ENCODE data around the gene PAFAH1B2. TPM values are rescaled to one million over a fixed set of nuclear protein-coding genes. Genes with fewer than 3 reads are reported as not detected.

PAFAH1B2 gene
- total and polyA plus RNA-seq, 2 of the 8 experiments (the other 6 are each of a cell fraction or from before 2014, with no cell fraction given): 38.2 to 161 TPM

DNA sequence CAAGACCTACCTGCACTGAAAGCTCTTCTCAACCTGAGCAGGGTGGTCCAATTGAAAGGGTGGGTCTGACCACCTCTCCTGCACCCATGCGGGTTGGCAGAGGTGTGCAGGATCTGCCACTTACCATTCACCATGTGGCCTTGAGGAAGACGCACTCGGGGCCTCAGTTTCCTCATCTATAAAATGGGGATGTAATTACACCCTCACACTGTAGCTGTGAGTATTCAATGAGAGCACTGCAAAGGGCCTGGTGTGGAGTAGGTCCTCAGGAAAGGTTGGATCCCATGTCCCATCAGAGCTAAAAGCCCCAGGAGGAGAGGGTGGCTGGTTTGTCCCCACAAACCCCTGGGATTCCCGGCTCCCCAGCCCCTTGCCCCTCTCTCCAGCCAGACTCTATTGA lies 54.5 kb downstream of the PAFAH1B2 start:
- Histone ChIP-seq H2AK5ac (ENCODE audit: low read depth, low read length) (peak overlapping the region; percentile 47), H3K79me1 (ENCODE audit: low read depth, low read length) (no peaks in the 10 kb centered on the region; the same call in 1 of the 2 replicates), H2BK120ac (replicated peaks; ENCODE audit: low read depth, low read length) (no peak overlapping the region), H3K79me2 (ENCODE audit: control insufficient read depth in 1 of 2, insufficient read depth in 2 of 2, low read length in 2 of 2) (peaks cover 0 to 14% of the 10 kb centered on the region in 2 experiments; a peak in 1 of 4 replicates), H4K91ac (replicated peaks; ENCODE audit: insufficient read length, low read length) (peak overlapping the region; percentile 31), H3K23ac (ENCODE audit: insufficient read length) (no peak overlapping the region), H3K14ac (ENCODE audit: insufficient read length) (no peak overlapping the region), H3K4me1 (replicated peaks in 1 of 4; ENCODE audit: control insufficient read depth in 3 of 4, insufficient read depth in 4 of 4, low read length in 3 of 4) (peaks cover 7 to 32% (median 28%) of the 10 kb centered on the region in 4 experiments), H4K20me1 (replicated peaks in 1 of 2; ENCODE audit: control insufficient read depth in 1 of 2, insufficient read depth in 2 of 2, low read length in 2 of 2) (peaks cover 2% of the 10 kb centered on the region in 2 experiments), H3K9me3 (ENCODE audit: insufficient read depth in 2 of 2, low read depth in 1 of 2, low read length in 1 of 2) (no peaks in the 10 kb centered on the region), H2AFZ (ENCODE audit: low read length) (no peak overlapping the region), H3K27ac (ENCODE audit: low read depth, low read length) (peak overlapping the region; percentile 24; the same call in 1 of the 2 replicates), H2BK5ac (ENCODE audit: low read depth, low read length) (peak overlapping the region; percentile 6), H3K18ac (ENCODE audit: extremely low read depth, low read length) (peak overlapping the region; percentile 60), H3K23me2 (ENCODE audit: low read depth, low read length) (peaks cover 6% of the 10 kb centered on the region; the same call in 1 of the 2 replicates), H3K36me3 (ENCODE audit: control insufficient read depth in 2 of 4, insufficient read depth in 4 of 4, low read length in 3 of 4) (peaks cover 0 to 1% (median under 1%) of the 10 kb centered on the region in 4 experiments; a peak in 2 of 8 replicates), H2BK20ac (ENCODE audit: low read length) (no peak overlapping the region), H4K5ac (ENCODE audit: insufficient read length, low read depth, low read length) (no peak overlapping the region), H4K8ac (ENCODE audit: extremely low read depth, insufficient read depth, low read length) (no peak overlapping the region), H3K4me2 (ENCODE audit: insufficient read depth in 1 of 2, low read depth in 2 of 2, low read length in 2 of 2) (peak overlapping the region; percentile 67 to 81), H2BK15ac (ENCODE audit: low read length) (peak overlapping the region; percentile 84; the same call in 1 of the 2 replicates), H3K4me3 (ENCODE audit: extremely low read depth in 1 of 4, insufficient read depth in 2 of 4, low read depth in 3 of 4, low read length in 4 of 4) (peak overlapping the region; percentile 37 to 58 (median 47); a peak in 6 of 8 replicates), H2BK12ac (ENCODE audit: low read depth, low read length) (peak overlapping the region; percentile 99), H3K9ac (replicated peaks in 1 of 4; ENCODE audit: extremely low read depth in 1 of 4, low read depth in 3 of 4, low read length in 3 of 4) (peak overlapping the region; percentile 38 to 73 (median 46); a peak in 6 of 7 replicates), H3K27me3 (replicated peaks in 1 of 4; ENCODE audit: control insufficient read depth in 3 of 4, extremely low read depth in 1 of 4, insufficient read depth in 3 of 4, low read length in 3 of 4) (no peaks in the 10 kb centered on the region; a peak in 1 of 7 replicates), H3K4ac (replicated peaks; ENCODE audit: insufficient read length, low read depth, low read length) (no peak overlapping the region), H3K56ac (replicated peaks; ENCODE audit: insufficient read length, low read depth, low read length) (no peak overlapping the region)
- DNase-seq (ENCODE audit: low read depth in 1 of 2, low spot score in 2 of 2) (no peak), FAIRE-seq (no peak)
- CTCF ChIA-PET (ENCODE audit: partially characterized antibody): interaction anchor here (1.1 to 18.7 kb wide), 3 partner anchors 16 to 53 kb away, joined by 3 to 449 read pairs (median 249); partner anchors contain the start of genes PCSK7, RNF214 and SIDT2
- WGBS, 2 experiments (ENCODE audit: extremely low coverage in 1 of 2, insufficient coverage in 1 of 2, insufficient read length in 1 of 2, insufficient replicate concordance in 2 of 2, low coverage in 1 of 2, low lambda C conversion rate in 2 of 2, missing lambda C conversion rate in 1 of 2): 68% methylated on average over 4 of the region's 4 CpGs; no CpG with 5 or more reads in 1 of the 2 experiments
- POLR2A ChIA-PET (ENCODE audit: partially characterized antibody): interaction anchor here (0.7 to 10.3 kb wide), 10 partner anchors 14 to 60 kb away, joined by 3 to 153 read pairs (median 4); partner anchors contain the start of genes PAFAH1B2, RNF214 and SIDT2
- no peak for TF ChIP-seq SRF (IDR thresholded peaks at IDR 0.05; ENCODE audit: low read depth, low read length)
- peak; percentile 37 for TF ChIP-seq SIRT6 (IDR thresholded peaks at IDR 0.05; ENCODE audit: low read length)
- TF ChIP-seq TEAD4 (IDR thresholded peaks at IDR 0.05; ENCODE audit: low read depth, low read length): no peak
- TF ChIP-seq, protein P1, sequence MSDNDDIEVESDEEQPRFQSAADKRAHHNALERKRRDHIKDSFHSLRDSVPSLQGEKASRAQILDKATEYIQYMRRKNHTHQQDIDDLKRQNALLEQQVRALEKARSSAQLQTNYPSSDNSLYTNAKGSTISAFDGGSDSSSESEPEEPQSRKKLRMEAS (IDR thresholded peaks at IDR 0.05): no peak

Measured in H1 (cell line).